Activated naive CD8-positive, alpha-beta T cell treated with anti-CD3 and anti-CD28 coated beads, Interleukin-2, amount 50 U/mL, for 24 hours (primary cell): Measurements from ENCODE around the gene RHOH.
"Not testable (repeated sequence)": the region's sequence is repeated elsewhere in the genome, so short reads cannot be mapped to it uniquely, and the experiment has no call there.

ENCODE experiments used
- ATAC-seq: fragments of 150-1000 bp; cut with Tn5 transposase; one replicate; pipeline ENCODE4 v1.10.0; 2021
- DNase-seq: peaks from one replicate; pipeline ENCODE4 v3.0.0; 2021
- H3K27ac Mint-ChIP-seq: one replicate; pipeline ENCODE4 v1.8.0; 2021; ENCODE audit warnings: mild to moderate bottlenecking, mixed read lengths
- H3K27me3 Mint-ChIP-seq: one replicate; pipeline ENCODE4 v1.8.0; 2021; ENCODE audit warnings: mixed read lengths
- H3K36me3 Mint-ChIP-seq: one replicate; pipeline ENCODE4 v1.8.0; 2021; ENCODE audit warnings: low read depth, mixed read lengths
- H3K4me1 Mint-ChIP-seq: one replicate; pipeline ENCODE4 v1.8.0; 2021; ENCODE audit warnings: mixed read lengths
- H3K4me3 Mint-ChIP-seq: one replicate; pipeline ENCODE4 v1.8.0; 2021; ENCODE audit warnings: mild to moderate bottlenecking, moderate library complexity, mixed read lengths
- H3K9me3 Mint-ChIP-seq: one replicate; pipeline ENCODE4 v1.8.0; 2021; ENCODE audit warnings: mixed read lengths

RHOH gene

DNA sequence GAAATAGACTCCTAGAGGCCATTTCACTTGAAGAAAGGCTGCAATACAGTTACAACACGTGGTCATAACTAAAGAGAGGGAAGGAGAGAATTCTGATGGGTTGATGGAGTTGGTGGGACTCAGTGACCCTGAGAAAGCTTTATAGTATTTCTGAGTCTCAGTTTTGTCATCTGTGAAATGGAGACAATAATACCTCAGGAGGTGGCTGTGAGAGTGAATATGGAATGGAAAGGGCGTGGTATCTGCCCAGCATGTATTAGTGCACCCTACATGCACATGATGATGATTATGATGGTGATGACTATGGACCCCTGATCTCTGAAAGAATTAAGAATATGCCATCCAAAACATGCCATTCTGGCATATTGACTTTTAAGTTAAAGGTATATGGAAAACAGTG lies 66.0 kb downstream of the RHOH start:
- no peaks in the 10 kb centered on the region for H3K36me3 Mint-ChIP-seq
- H3K4me3 Mint-ChIP-seq = no peak overlapping the region
- peak overlapping the region; percentile 64 for H3K27ac Mint-ChIP-seq
- H3K27me3 Mint-ChIP-seq = no peaks in the 10 kb centered on the region
- ATAC-seq (no peak), DNase-seq (no peak)
- peaks cover 4% of the 10 kb centered on the region for H3K9me3 Mint-ChIP-seq
- peaks cover 74% of the 10 kb centered on the region for H3K4me1 Mint-ChIP-seq

DNA sequence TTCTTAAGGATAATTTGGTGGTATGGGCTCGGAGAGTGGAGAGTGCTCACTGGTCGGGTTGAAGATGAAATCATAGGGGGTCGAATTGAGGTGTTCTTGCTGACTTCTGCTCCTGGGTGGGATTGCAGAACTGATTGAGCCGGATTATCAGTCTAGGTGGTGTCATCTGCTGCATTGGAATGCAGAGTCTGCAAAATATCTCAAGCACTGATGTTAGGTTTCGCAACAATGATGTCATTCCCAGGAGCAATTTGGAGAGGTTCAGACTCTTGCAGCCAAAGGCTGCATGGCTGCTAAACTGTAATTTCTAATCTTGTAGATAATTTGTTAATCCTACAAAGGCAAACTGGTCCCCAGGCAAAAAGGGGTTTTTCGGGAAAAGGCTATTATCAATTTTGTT lies 67.7 kb downstream of the RHOH start:
- no peak for DNase-seq
- no peak for ATAC-seq
- H3K36me3 Mint-ChIP-seq = no peaks in the 10 kb centered on the region
- H3K4me3 Mint-ChIP-seq = no peak overlapping the region
- H3K27me3 Mint-ChIP-seq = no peaks in the 10 kb centered on the region
- peak overlapping the region; percentile 91 for H3K27ac Mint-ChIP-seq
- H3K9me3 Mint-ChIP-seq = peaks cover 4% of the 10 kb centered on the region
- peaks cover 65% of the 10 kb centered on the region for H3K4me1 Mint-ChIP-seq

DNA sequence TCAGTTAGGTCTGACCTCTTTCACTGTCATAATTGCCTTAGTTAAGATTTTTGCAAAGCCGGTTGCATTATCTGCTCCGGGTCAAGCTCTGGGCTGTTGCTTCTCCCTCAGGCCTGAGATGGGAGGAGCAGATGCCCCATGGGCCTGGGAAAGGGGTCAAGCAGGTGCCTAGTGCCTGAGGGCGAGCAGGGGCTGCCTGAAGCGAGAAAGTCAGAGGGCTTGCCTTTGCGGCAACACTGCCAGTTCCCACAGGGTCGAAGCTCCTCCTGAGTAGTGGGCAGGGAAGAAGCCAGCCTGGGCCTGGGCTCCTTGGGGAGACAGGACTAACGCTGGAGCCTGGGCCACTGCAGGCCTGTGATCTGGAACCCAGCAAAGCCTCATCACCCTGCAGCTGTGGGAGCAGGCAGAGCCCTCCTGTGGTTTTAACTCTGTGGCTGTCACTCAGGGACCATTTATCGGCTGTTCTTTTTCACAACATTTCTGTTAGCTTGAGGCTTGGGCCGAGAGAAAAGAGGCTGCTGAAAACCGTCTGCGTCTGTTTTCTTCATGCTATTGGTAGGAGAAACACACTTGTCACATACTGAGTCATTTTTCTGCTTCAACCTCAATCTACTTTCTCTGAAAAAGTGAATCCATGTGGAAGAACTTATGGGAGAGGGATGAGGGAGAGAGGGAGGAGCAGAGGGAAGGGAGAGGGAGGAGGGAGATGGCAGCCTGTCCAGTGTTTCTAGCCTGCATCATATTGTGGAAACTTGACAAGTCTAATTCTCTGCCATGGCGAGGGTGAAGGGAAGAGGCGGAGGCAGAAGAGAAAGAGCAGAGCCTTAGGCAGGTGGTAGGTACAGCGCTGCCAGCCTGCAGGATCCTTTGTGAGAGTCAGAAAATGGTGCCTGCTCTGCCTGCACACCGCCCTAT lies 68.4 kb downstream of the RHOH start:
- DNase-seq = peak; percentile 48
- peak overlapping the region; percentile 91 for H3K27ac Mint-ChIP-seq
- peaks cover 66% of the 10 kb centered on the region for H3K4me1 Mint-ChIP-seq
- ATAC-seq = peak; percentile 58
- peaks cover 4% of the 10 kb centered on the region for H3K9me3 Mint-ChIP-seq
- H3K36me3 Mint-ChIP-seq = no peaks in the 10 kb centered on the region
- H3K27me3 Mint-ChIP-seq = no peaks in the 10 kb centered on the region
- peak overlapping the region; percentile 79 for H3K4me3 Mint-ChIP-seq

DNA sequence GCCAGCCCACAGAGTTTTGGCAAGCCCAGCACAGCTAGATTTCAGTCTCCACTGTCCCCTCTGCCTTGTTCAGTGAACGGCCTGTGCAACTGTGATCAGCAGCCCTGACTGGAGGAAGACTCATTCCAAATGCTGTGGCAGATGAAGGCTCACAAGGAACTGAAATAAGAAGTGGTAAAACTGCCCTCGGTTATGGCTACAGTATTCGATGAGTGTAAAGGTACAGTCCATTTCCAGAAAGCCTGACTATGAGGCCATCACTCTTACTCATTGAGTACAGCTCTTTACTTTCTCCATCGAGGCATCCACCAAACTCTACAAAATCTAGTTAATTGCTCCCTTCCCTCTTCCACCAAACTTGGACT lies 69.1 kb downstream of the RHOH start:
- Mint-ChIP-seq H3K4me1 (peaks cover 65% of the 10 kb centered on the region), H3K9me3 (peaks cover 4% of the 10 kb centered on the region), H3K27ac (peak overlapping the region; percentile 91), H3K36me3 (no peaks in the 10 kb centered on the region), H3K27me3 (no peaks in the 10 kb centered on the region), H3K4me3 (peak overlapping the region; percentile 79)
- peak; percentile 22 for ATAC-seq
- DNase-seq = no peak

DNA sequence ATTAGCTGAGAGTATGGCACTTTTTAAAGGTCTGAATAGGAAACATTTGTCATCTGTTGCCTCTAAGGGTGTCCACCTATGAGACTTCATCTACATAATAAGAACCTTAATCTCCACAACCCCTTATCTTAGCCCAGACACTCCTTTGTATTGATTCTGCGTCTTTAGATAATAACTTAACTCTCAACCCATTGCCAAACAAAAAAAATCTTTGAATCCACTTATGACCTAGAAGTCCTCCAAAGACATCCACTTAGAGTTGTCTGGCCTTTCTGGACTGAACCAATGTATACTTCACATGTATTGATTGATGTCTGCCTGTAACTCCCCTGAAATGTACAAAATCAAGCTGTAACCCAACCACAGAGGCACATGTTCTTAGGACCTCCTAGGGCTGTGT lies 72.3 kb downstream of the RHOH start:
- peaks cover 53% of the 10 kb centered on the region for H3K4me1 Mint-ChIP-seq
- no peak for DNase-seq
- H3K4me3 Mint-ChIP-seq = no peak overlapping the region
- no peaks in the 10 kb centered on the region for H3K9me3 Mint-ChIP-seq
- no peak overlapping the region for H3K27ac Mint-ChIP-seq
- ATAC-seq = no peak
- H3K27me3 Mint-ChIP-seq = no peaks in the 10 kb centered on the region
- no peaks in the 10 kb centered on the region for H3K36me3 Mint-ChIP-seq

DNA sequence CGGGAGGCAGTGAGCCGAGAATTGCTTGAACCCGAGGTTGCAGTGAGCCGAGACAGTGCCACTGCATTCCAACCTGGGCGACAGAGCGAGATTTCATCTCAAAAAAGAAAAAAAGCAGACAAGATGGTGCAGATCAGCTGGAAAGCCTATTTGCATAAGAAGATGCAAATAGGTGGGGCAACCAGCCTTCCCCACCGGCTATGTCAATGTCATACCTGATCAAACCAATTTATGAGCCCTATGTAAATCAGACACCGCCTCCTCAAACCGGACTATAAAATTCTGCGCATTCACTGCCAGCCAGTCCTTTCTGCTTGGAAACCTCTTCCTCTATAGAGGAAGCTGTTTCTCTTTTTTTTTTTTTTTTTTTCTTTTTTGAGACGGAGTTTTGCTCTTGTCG lies 73.8 kb downstream of the RHOH start:
- H3K27me3 Mint-ChIP-seq = no peaks in the 10 kb centered on the region
- DNase-seq (no peak), ATAC-seq (no peak)
- H3K27ac Mint-ChIP-seq = no peak overlapping the region
- H3K9me3 Mint-ChIP-seq = no peaks in the 10 kb centered on the region
- H3K36me3 Mint-ChIP-seq = no peaks in the 10 kb centered on the region
- no peak overlapping the region for H3K4me3 Mint-ChIP-seq
- H3K4me1 Mint-ChIP-seq = peaks cover 52% of the 10 kb centered on the region

DNA sequence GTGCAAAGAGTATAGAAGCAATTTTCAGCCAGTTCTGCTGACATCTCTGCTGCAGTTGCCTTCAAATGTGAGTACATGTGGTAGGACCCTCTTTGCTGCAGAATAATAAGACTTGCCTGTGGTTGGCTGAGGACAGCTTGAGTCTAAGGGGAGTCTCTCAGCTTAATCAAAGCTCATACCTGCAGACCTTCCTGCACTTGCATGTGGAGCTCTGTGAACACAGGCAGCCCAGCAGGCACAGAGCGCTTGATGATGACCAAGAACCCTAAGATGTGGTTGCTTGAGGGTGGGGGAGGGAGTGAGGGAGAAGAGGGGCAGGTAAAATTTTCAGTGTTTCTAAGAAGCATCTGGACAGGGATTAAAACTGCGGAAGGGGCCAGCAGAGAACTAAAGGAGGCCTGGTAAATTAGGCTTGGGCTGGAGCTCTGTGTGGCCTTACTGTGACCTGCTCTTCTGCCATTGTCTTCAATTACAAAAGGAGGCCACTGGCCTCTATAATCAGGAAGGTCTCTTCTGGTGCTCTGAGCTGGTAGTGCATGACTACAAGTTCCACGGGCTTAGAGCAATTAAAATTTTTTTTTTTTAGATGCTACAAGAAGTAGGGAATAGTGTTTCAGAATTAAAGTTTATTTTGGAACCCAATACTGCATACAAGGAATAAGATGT lies 78.4 kb downstream of the RHOH start:
- H3K4me1 Mint-ChIP-seq = peaks cover 48% of the 10 kb centered on the region
- no peak overlapping the region for H3K4me3 Mint-ChIP-seq

DNA sequence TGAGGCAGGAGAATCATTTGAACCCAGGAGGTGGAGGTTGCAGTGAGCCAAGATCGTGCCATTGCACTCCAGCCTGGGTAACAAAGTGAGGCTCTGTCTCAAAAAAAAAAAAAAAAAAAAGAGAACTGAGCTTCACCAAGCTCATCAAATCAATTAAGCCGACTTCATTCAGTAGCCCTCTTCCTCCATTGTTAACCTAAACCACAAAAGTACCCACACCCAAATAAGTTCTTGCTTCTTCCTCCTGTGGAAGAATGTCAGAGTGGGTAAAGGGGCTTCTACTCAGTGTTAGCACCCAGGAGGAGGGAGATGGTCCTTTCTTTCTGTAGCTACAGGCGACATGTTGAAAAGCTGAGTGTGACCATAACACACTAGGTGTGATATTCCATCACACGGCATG lies 79.7 kb downstream of the RHOH start:
- no peak overlapping the region for H3K4me3 Mint-ChIP-seq
- H3K4me1 Mint-ChIP-seq = peaks cover 57% of the 10 kb centered on the region
- H3K36me3 Mint-ChIP-seq = peaks cover 6% of the 10 kb centered on the region
- H3K27me3 Mint-ChIP-seq = no peaks in the 10 kb centered on the region
- ATAC-seq (no peak), DNase-seq (no peak)
- no peaks in the 10 kb centered on the region for H3K9me3 Mint-ChIP-seq
- H3K27ac Mint-ChIP-seq = no peak overlapping the region

More for the DNA sequence above, 78.4 kb downstream of the RHOH start:
- no peaks in the 10 kb centered on the region for H3K9me3 Mint-ChIP-seq
- DNase-seq (no peak), ATAC-seq (no peak)
- no peak overlapping the region for H3K27ac Mint-ChIP-seq
- no peaks in the 10 kb centered on the region for H3K27me3 Mint-ChIP-seq
- H3K36me3 Mint-ChIP-seq = no peaks in the 10 kb centered on the region

DNA sequence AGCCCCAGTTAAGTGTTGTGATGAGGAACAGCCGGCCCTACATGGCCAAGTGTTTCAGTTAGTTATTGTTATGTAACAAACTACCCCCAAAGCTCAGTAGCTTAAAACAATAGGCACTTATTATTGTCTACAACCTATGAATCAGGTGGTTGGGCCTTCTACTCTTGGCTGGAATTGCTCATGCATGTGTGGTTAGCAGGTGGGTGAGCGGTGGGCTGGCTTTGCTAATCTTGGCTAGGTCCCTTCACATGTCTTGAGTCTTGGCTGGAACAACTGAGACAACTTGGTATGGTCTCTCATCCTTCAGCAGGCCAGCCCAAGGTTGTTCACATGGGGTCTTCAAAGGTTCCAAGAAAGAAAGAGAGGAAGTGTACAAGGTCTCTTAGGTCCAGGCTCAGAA lies 83.8 kb downstream of the RHOH start:
- ATAC-seq (peak; percentile 59), DNase-seq (peak; percentile 64)
- peak overlapping the region; percentile 52 for H3K4me3 Mint-ChIP-seq
- H3K4me1 Mint-ChIP-seq = peaks cover 72% of the 10 kb centered on the region
- peaks cover 7% of the 10 kb centered on the region for H3K9me3 Mint-ChIP-seq
- no peaks in the 10 kb centered on the region for H3K27me3 Mint-ChIP-seq
- H3K27ac Mint-ChIP-seq = peak overlapping the region; percentile 96
- peaks cover 21% of the 10 kb centered on the region for H3K36me3 Mint-ChIP-seq

DNA sequence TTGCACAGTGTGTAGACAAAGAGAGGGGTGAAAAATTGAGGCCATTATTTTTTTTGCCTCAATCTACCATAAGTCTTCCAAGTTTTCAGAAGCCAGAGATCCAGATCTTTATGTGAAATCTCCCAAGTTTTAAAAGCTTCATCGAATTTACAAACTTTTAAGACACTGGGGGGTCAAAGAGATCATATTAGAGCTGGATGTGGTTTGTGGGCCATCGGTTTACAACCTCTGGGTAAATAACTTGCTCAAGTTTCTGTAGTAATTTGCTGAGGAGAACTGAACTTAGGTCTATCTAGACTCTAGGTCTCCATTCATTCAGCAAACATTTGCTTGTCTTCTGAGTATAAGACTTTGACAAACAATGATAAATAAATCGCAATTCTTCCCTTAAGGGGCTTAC lies 84.3 kb downstream of the RHOH start:
- peaks cover 7% of the 10 kb centered on the region for H3K9me3 Mint-ChIP-seq
- ATAC-seq = no peak
- H3K27ac Mint-ChIP-seq = peak overlapping the region; percentile 96
- H3K4me1 Mint-ChIP-seq = peaks cover 73% of the 10 kb centered on the region
- H3K4me3 Mint-ChIP-seq = peak overlapping the region; percentile 52
- no peaks in the 10 kb centered on the region for H3K27me3 Mint-ChIP-seq
- peaks cover 22% of the 10 kb centered on the region for H3K36me3 Mint-ChIP-seq
- DNase-seq = no peak

DNA sequence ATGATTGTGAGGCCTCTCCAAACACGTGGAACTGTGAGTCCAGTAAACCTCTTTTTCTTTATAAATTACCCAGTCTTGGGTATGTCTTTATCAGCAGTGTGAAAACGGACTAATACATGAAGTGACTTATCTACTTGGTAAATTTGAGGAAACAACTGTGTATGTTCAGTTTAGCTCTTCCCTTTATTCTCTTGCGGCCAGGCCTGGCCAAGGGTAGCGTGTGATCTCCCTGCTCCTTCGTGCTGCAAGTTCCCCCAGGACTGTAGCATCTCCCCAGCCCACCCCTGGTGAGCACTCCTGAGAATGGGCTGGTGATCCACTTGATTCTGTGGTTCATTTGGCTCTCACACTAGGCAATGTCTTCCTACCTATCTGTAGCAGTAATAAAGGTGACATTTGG lies 85.1 kb downstream of the RHOH start:
- H3K4me3 Mint-ChIP-seq = peak overlapping the region; percentile 21
- DNase-seq (no peak), ATAC-seq (no peak)
- H3K4me1 Mint-ChIP-seq = peaks cover 71% of the 10 kb centered on the region
- H3K36me3 Mint-ChIP-seq = peaks cover 22% of the 10 kb centered on the region
- no peaks in the 10 kb centered on the region for H3K27me3 Mint-ChIP-seq
- peaks cover 7% of the 10 kb centered on the region for H3K9me3 Mint-ChIP-seq
- peak overlapping the region; percentile 96 for H3K27ac Mint-ChIP-seq

DNA sequence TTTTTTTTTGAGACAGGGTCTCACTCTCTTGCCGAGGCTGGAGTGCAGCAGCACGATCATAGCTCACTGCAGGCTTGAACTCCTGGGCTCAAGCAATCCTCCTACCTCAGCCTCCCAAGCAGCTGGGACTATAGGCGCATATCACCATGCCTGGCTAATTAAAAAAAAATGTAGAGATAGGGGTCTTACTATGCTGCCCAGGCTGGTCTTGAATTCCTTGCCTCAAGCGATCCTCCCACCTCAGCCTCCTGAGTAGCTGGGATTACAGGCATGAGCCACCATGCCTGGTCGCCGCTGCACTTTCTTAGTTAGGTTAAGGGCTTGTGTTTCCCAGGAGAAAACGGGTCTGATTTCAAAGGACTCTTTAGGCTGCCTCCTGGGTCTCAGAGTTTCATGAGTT lies 86.0 kb downstream of the RHOH start:
- not testable (repeated sequence) for ATAC-seq, H3K9me3 Mint-ChIP-seq, H3K4me3 Mint-ChIP-seq, DNase-seq, H3K27me3 Mint-ChIP-seq
- H3K4me1 Mint-ChIP-seq = peaks cover 72% of the 10 kb centered on the region
- peak overlapping the region; percentile 96 for H3K27ac Mint-ChIP-seq
- H3K36me3 Mint-ChIP-seq = peaks cover 22% of the 10 kb centered on the region

DNA sequence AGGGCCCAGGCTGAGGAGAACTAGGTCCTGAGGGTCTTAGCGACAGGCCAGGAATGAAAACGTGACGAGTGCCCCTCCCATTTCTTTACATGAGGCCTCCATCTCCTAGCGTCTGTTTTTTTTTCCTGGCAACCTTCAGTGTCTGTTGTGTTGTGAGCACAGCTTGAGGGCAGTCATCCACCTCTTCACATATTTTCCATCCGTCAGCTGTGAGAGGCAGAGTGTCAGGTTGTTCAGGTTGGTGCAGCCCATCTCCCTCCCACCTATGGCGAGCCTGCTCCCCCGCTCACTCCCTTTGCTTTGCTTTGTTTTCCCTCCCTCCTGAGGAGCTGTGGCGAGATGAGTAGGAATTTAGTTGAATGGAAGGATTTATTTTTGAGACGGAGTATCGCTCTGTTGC lies 86.6 kb downstream of the RHOH start:
- peaks cover 7% of the 10 kb centered on the region for H3K9me3 Mint-ChIP-seq
- peak overlapping the region; percentile 44 for H3K4me3 Mint-ChIP-seq
- ATAC-seq = peak; percentile 71
- peak; percentile 45 for DNase-seq
- H3K36me3 Mint-ChIP-seq = peaks cover 22% of the 10 kb centered on the region
- H3K27me3 Mint-ChIP-seq = no peaks in the 10 kb centered on the region
- peaks cover 78% of the 10 kb centered on the region for H3K4me1 Mint-ChIP-seq
- peak overlapping the region; percentile 96 for H3K27ac Mint-ChIP-seq

DNA sequence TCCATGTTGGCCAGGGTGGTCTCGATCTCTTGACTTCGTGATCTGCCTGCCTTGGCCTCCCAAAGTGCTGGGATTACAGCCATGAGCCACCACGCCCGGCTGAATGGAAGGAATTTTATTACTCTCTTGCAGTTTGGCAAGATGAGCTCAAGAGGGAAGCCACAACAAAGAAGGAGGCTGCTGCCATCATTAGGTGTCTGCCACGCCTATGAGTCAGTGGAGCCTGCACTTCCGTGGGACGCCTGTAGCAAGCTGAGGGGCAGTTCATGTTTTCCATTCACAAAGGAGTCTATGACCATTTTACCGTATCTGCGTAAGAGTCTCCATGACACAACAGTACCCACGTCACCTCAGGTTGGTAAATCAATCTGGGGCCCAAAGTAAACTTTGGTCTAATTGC lies 87.1 kb downstream of the RHOH start:
- H3K4me3 Mint-ChIP-seq = peak overlapping the region; percentile 44
- H3K9me3 Mint-ChIP-seq = peaks cover 7% of the 10 kb centered on the region
- ATAC-seq = peak; percentile 87
- peak overlapping the region; percentile 96 for H3K27ac Mint-ChIP-seq
- DNase-seq = peak; percentile 81
- H3K36me3 Mint-ChIP-seq = peaks cover 22% of the 10 kb centered on the region
- H3K27me3 Mint-ChIP-seq = no peaks in the 10 kb centered on the region
- H3K4me1 Mint-ChIP-seq = peaks cover 84% of the 10 kb centered on the region

DNA sequence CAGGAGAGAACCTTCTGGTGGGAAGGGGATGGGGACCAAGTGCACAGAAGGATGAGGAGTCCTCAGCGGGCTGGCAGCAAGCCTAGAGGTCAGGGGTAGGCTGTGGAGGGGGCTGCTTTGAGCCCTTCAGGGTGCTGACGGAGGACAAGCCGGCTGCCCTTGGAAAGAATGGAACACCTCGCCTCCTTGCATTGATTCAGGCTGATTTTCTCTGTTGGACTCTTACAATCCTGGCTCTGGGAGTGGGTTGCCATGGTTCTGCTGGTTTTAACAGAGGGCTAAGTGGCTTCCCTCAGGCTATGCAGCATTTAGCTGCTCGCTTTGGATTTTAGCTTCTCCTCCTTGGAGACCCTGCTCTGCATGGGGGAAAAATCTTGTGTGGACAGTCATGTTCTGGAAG lies 88.9 kb downstream of the RHOH start:
- DNase-seq (no peak), ATAC-seq (no peak)
- Mint-ChIP-seq H3K4me1 (peaks cover 89% of the 10 kb centered on the region), H3K27me3 (no peaks in the 10 kb centered on the region), H3K4me3 (no peak overlapping the region), H3K9me3 (peaks cover 7% of the 10 kb centered on the region), H3K36me3 (peaks cover 21% of the 10 kb centered on the region), H3K27ac (peak overlapping the region; percentile 71)
